ENCODE measurements around the gene SLC29A1. TPM values are rescaled to one million over a fixed set of nuclear protein-coding genes. Genes with fewer than 3 reads are reported as not detected.

Gene SLC29A1
- 37.0 to 58.9 TPM (median 57.3 TPM) in 5 replicates for total RNA-seq (2022; extraction: Qiagen RNA extraction; ENCODE audit: low read depth)

GRCh38 chr6:44223319-44224028, at the start of gene SLC29A1:
Gene SLC29A1, plus strand, starts transcription at chr6:44223595. Its CDS starts 3,719 bp downstream, at chr6:44227314.

GRCh38 chr6:44216677-44217331, 6.6 kb upstream of the SLC29A1 start, which contains the start of gene MYMX:
Gene MYMX, plus strand, starts transcription at chr6:44216926. Its CDS starts 546 bp downstream, at chr6:44217472.

GRCh38 chr6:44246663-44247337, 23.4 kb downstream of the SLC29A1 start, which contains the start of gene HSP90AB1:
Gene HSP90AB1, plus strand, starts transcription at chr6:44247101. Its CDS starts 1,529 bp downstream, at chr6:44248630.

GRCh38 chr6:44257025-44257752, 33.8 kb downstream of the SLC29A1 start, which contains the start of gene SLC35B2:
Gene SLC35B2, minus strand, starts transcription at chr6:44257528. Its CDS starts 118 bp downstream, at chr6:44257410.

GRCh38 chr6:44265007-44265721, 41.8 kb downstream of the SLC29A1 start, which contains the start of gene NFKBIE:
Gene NFKBIE, minus strand, starts transcription at chr6:44265551. Its CDS starts 205 bp downstream, at chr6:44265346.

GRCh38 chr6:44269921-44270525, 46.6 kb downstream of the SLC29A1 start, which contains the start of gene TMEM151B:
Gene TMEM151B, plus strand, starts transcription at chr6:44270450. Its CDS starts 293 bp downstream, at chr6:44270743.

Other genes with a start within 250 kb of the SLC29A1 start
- gene MRPL14, start 96.1 kb upstream of the SLC29A1 start, total RNA-seq (2022; extraction: Qiagen RNA extraction; ENCODE audit: low read depth), result 54.6 to 77.9 TPM (median 66.5 TPM) in 5 replicates
- 9.7 to 20.1 TPM (median 16.0 TPM) in 5 replicates for gene TMEM63B, start 96.0 kb upstream of the SLC29A1 start, total RNA-seq (2022; extraction: Qiagen RNA extraction; ENCODE audit: low read depth)
- not detected in 5 replicates for gene CAPN11, start 64.8 kb upstream of the SLC29A1 start, total RNA-seq (2022; extraction: Qiagen RNA extraction; ENCODE audit: low read depth)
- gene MYMX, start 6.7 kb upstream of the SLC29A1 start, total RNA-seq (2022; extraction: Qiagen RNA extraction; ENCODE audit: low read depth), result not detected in 5 replicates
- gene HSP90AB1, start 23.5 kb downstream of the SLC29A1 start, total RNA-seq (2022; extraction: Qiagen RNA extraction; ENCODE audit: low read depth), result 1,146 to 1,419 TPM (median 1,243 TPM) in 5 replicates
- 45.6 to 69.6 TPM (median 65.1 TPM) in 5 replicates for gene SLC35B2, start 33.9 kb downstream of the SLC29A1 start, total RNA-seq (2022; extraction: Qiagen RNA extraction; ENCODE audit: low read depth)
- 8.2 to 12.2 TPM (median 9.3 TPM) in 5 replicates for gene NFKBIE, start 42.0 kb downstream of the SLC29A1 start, total RNA-seq (2022; extraction: Qiagen RNA extraction; ENCODE audit: low read depth)
- gene TMEM151B, start 46.9 kb downstream of the SLC29A1 start, total RNA-seq (2022; extraction: Qiagen RNA extraction; ENCODE audit: low read depth), result 0.02 to 0.13 TPM (median 0.05 TPM) in 4 of 5 replicates, not detected in the other
- 3.8 to 8.2 TPM (median 7.4 TPM) in 5 replicates for gene AARS2, start 89.8 kb downstream of the SLC29A1 start, total RNA-seq (2022; extraction: Qiagen RNA extraction; ENCODE audit: low read depth)
- not detected in 5 replicates for gene SPATS1, start 119.1 kb downstream of the SLC29A1 start, total RNA-seq (2022; extraction: Qiagen RNA extraction; ENCODE audit: low read depth)
- 11.8 to 19.6 TPM (median 12.5 TPM) in 5 replicates for gene CDC5L, start 164.1 kb downstream of the SLC29A1 start, total RNA-seq (2022; extraction: Qiagen RNA extraction; ENCODE audit: low read depth)